Right lobe of liver (tissue), 6 donors: ENCODE data around the gene GLS. TPM values are rescaled to one million over a fixed set of nuclear protein-coding genes. Genes with fewer than 3 reads are reported as not detected.
A peak's percentile ranks its signal among the peaks of the same experiment; 100 is the strongest.
"Not testable (repeated sequence)": the region's sequence is repeated elsewhere in the genome, so short reads cannot be mapped to it uniquely, and the experiment has no call there.

Experiments used
- ATAC-seq, 4 donors: fragments of 200-7000 bp; cut with Tn5 transposase; one replicate each; pipeline ENCODE4 v1.9.1; 2020; ENCODE audit warnings: mild to moderate bottlenecking in 4 of 4, moderate library complexity in 4 of 4
- DNase-seq, 3 donors: peaks; one replicate each; pipeline ENCODE4 v3.0.0-alpha.2; 2020
- H3K27ac ChIP-seq, 3 donors: fragments of 200-600 bp; one replicate each; pipeline ENCODE4 v1.8.0; 2022
- H3K27me3 ChIP-seq, 2 donors: fragments of 200-600 bp; one replicate each; pipeline ENCODE4 v1.8.0; 2022
- H3K36me3 ChIP-seq, 4 donors: fragments of 200-600 bp; sonication (generic) in 1 of 4; one replicate each; pipeline versions ENCODE4 v1.5.1 to v1.8.0; 2017 to 2022; ENCODE audit warnings: control low read depth in 1 of 4
- H3K4me1 ChIP-seq, 4 donors: fragments of 200-600 bp; sonication (generic) in 1 of 4; one replicate each; pipeline versions ENCODE4 v1.5.1 to v1.8.0; 2017 to 2022; ENCODE audit warnings: control low read depth in 1 of 4
- H3K4me3 ChIP-seq, 3 donors: fragments of 200-600 bp; one replicate each; pipeline ENCODE4 v1.8.0; 2022
- H3K9me3 ChIP-seq, 4 donors: fragments of 200-600 bp; sonication (generic) in 1 of 4; one replicate each; pipeline versions ENCODE4 v1.5.1 to v1.8.0; 2017 to 2022; ENCODE audit warnings: control low read depth in 1 of 4
- POLR2A ChIP-seq: fragments of 450-650 bp; IDR thresholded peaks from one replicate; pipeline ENCODE4 v1.6.1; 2017; ENCODE audit warnings: antibody characterized with exemption, mild to moderate bottlenecking
- WGBS: methylation state at CpG from one replicate; pipeline ENCODE4 v1.1.6; 2018; ENCODE audit warnings: low coverage, low lambda C conversion rate; ENCODE audit not compliant: insufficient coverage; ENCODE audit errors: missing lambda C conversion rate; 5-methylcytosine and 5-hydroxymethylcytosine counted together
- intact Hi-C, 2 donors: fragments of 100-400 bp; cut with DNase I; formaldehyde crosslinking; loops; one replicate each; pipeline versions ENCODE4 v1.11.2 to v1.14.1; 2022
- total RNA-seq, 6 experiments: library from RNA; depleted of rRNA in 2 of 6; stranded (reverse); fragments of >200 nt in 2 of 6; fragmentation: NEBNext Ultra II Directional in 3 of 6; extraction: Animal tissue kit (Norgen Biotek cat#: 25700) in 3 of 6; gene quantifications; one replicate each; pipeline versions ENCODE4 v1.1.0 to v1.2.4, GENCODE V29; 2016 to 2023
- TF ChIP-seq, protein P1 (sequence below), 4 donors: fragments of 200-600 bp in 3 of 4; fragments of 450-650 bp in 1 of 4; IDR thresholded peaks; one replicate each; pipeline versions ENCODE4 v1.5.1 to v1.8.0; 2016 to 2022; ENCODE audit warnings: antibody characterized with exemption in 4 of 4, mild to moderate bottlenecking in 2 of 4
- donor health status: DM: no; HTN: yes; CAD: no.
- donor health status: DM: no; HTN: no; CAD: no.
- donor health status: DM: no; HTN: no; CAD: no.
- donor health status: DM: no; HTN: yes; CAD: no.
- donor health status: DM: no; HTN: yes; CAD: no.

The GLS gene
- total RNA-seq, 6 experiments from 2014 or later = 6.6 to 25.0 (median 16.9) TPM

DNA sequence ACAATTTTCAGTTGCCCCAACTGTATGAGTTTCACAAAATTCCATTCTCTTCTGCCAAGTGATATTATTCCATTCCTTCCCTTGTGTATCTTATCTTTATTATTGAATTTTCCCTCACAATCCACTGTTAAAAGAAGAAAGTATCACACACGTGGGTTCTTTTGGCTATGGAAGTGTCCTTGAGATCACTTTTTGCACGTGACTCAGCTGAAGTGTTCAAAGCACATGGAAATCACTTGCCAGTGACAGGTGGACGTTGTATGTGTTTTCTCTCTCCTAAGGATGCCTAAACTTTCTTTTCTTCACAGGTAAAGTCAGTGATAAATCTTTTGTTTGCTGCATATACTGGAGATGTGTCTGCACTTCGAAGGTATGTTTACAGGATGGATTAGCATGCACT, 72.6 kb downstream of the GLS start:
- H3K9me3 ChIP-seq = no peaks in the 10 kb centered on the region
- no peak for DNase-seq
- H3K4me1 ChIP-seq = no peaks in the 10 kb centered on the region
- intact Hi-C loops = no loop called here
- no peaks in the 10 kb centered on the region for H3K27me3 ChIP-seq
- no peak for ATAC-seq
- H3K27ac ChIP-seq = no peak overlapping the region
- TF ChIP-seq, protein P1, sequence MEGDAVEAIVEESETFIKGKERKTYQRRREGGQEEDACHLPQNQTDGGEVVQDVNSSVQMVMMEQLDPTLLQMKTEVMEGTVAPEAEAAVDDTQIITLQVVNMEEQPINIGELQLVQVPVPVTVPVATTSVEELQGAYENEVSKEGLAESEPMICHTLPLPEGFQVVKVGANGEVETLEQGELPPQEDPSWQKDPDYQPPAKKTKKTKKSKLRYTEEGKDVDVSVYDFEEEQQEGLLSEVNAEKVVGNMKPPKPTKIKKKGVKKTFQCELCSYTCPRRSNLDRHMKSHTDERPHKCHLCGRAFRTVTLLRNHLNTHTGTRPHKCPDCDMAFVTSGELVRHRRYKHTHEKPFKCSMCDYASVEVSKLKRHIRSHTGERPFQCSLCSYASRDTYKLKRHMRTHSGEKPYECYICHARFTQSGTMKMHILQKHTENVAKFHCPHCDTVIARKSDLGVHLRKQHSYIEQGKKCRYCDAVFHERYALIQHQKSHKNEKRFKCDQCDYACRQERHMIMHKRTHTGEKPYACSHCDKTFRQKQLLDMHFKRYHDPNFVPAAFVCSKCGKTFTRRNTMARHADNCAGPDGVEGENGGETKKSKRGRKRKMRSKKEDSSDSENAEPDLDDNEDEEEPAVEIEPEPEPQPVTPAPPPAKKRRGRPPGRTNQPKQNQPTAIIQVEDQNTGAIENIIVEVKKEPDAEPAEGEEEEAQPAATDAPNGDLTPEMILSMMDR (IDR thresholded peaks at IDR 0.05) = no peak
- no peak for TF ChIP-seq POLR2A
- H3K36me3 ChIP-seq = no peaks in the 10 kb centered on the region
- 55% methylated on average over 4 of the region's 4 CpGs for WGBS
- H3K4me3 ChIP-seq = no peak overlapping the region

- no peak overlapping the region for H3K27ac ChIP-seq
- no peak overlapping the region for H3K4me3 ChIP-seq
- peaks cover 0 to 16% (median 6%) of the 10 kb centered on the region in 4 donors for H3K36me3 ChIP-seq
- H3K4me1 ChIP-seq = no peaks in the 10 kb centered on the region
- H3K27me3 ChIP-seq = no peaks in the 10 kb centered on the region
- TF ChIP-seq, protein P1 (IDR thresholded peaks at IDR 0.05) = no peak
- no peak for TF ChIP-seq POLR2A
- no peaks in the 10 kb centered on the region for H3K9me3 ChIP-seq
- WGBS = 55% methylated on average over 5 of the region's 5 CpGs
- ATAC-seq (peak in 1 of 4 donors; percentile 30), DNase-seq (no peak)
- intact Hi-C loops = no loop called here
Measured at GRCh38 chr2:190959911-190960788, 79.5 kb downstream of the GLS start.

DNA sequence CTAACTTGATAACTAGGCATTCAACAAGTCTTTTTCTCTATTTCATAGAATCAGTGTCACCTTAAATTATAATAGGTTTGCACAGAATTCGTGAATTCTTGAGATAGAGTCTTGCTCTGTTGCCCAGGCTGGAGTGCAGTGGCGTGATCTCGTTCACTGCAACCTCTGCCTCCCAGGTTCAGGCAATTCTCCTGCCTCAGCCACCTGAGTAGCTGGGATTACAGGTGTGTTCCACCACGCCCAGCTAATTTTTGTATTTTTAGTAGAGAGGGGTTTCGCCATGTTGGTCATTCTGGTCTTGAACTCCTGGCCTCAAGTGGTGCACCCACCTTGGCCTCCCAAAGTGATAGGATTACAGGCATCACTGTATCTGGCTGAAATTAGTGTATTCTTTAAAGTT, 80.5 kb downstream of the GLS start:
- 86% methylated on average over 5 of the region's 5 CpGs for WGBS
- ATAC-seq, H3K9me3 ChIP-seq, H3K27ac ChIP-seq, intact Hi-C loops, DNase-seq, H3K4me3 ChIP-seq, H3K27me3 ChIP-seq, H3K4me1 ChIP-seq: not testable (repeated sequence)
- peaks cover 0 to 26% (median 11%) of the 10 kb centered on the region in 4 donors for H3K36me3 ChIP-seq

DNA sequence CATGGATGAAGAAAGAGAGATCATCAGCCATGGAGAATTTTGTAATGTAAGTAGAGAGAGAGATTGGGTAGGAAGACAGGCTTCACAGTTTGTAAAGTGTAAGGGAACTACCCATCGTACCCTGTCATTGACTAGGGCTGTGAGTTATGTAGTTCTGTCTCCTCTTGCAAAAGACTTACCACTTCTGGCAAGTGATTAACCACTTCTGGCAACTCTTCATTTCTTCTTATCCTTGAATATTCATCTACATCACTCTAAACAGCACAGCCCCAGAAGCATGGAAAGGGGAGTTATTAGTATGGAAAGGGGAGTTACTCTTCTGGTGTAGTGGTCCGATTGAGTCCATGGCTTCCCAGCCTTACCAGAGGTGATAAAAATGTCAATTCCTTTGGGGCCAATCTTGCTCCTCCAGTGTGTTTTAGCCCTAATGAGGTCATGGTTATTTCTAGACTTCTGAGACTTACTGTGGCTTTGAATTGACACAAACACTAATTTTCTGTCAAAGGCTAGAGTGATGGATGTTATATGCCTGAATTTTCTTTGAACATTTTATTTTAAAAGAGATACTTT, 81.4 kb downstream of the GLS start:
- Histone ChIP-seq H3K36me3 (peaks cover 0 to 29% (median 12%) of the 10 kb centered on the region in 4 donors), H3K27me3 (no peaks in the 10 kb centered on the region), H3K27ac (no peak overlapping the region), H3K4me1 (peaks cover 0 to 3% (median 0%) of the 10 kb centered on the region in 4 donors), H3K9me3 (no peaks in the 10 kb centered on the region), H3K4me3 (no peak overlapping the region)
- ATAC-seq (no peak), DNase-seq (no peak)
- WGBS = 67% methylated on average over 2 of the region's 2 CpGs
- no peak for TF ChIP-seq POLR2A
- TF ChIP-seq, protein P1 (IDR thresholded peaks at IDR 0.05) = no peak
- intact Hi-C loops = no loop called here

- Histone ChIP-seq H3K9me3 (no peaks in the 10 kb centered on the region), H3K27me3 (no peaks in the 10 kb centered on the region), H3K36me3 (peaks cover 0 to 38% (median 14%) of the 10 kb centered on the region in 4 donors), H3K4me3 (no peak overlapping the region), H3K27ac (no peak overlapping the region), H3K4me1 (peaks cover 0 to 3% (median 0%) of the 10 kb centered on the region in 4 donors)
- no peak for ATAC-seq
- DNase-seq = no peak
- WGBS = 93% methylated on average over 2 of the region's 2 CpGs
- no peak for TF ChIP-seq POLR2A
- TF ChIP-seq, protein P1 (IDR thresholded peaks at IDR 0.05) = no peak
- intact Hi-C loops = no loop called here
Measured at GRCh38 chr2:190963088-190963487, 82.5 kb downstream of the GLS start.
